Osteocyte (in vitro differentiated cells): ENCODE measurements around the gene HM13. TPM values are rescaled to one million over a fixed set of nuclear protein-coding genes. Genes with fewer than 3 reads are reported as not detected.

Experiments
- DNase-seq: peaks from one replicate; pipeline ENCODE4 v3.0.0; 2021; ENCODE audit warnings: mixed read lengths; ENCODE audit not compliant: unreplicated experiment; ENCODE audit errors: extremely low spot score
- H3K27ac Mint-ChIP-seq: one replicate; pipeline ENCODE4 v1.8.0; 2021; ENCODE audit warnings: mild to moderate bottlenecking, mixed read lengths; ENCODE audit not compliant: unreplicated experiment
- H3K27me3 Mint-ChIP-seq: one replicate; pipeline ENCODE4 v1.8.0; 2021; ENCODE audit warnings: mixed read lengths; ENCODE audit not compliant: unreplicated experiment
- H3K36me3 Mint-ChIP-seq: one replicate; pipeline ENCODE4 v1.8.0; 2021; ENCODE audit warnings: mixed read lengths; ENCODE audit not compliant: unreplicated experiment
- H3K4me1 Mint-ChIP-seq: one replicate; pipeline ENCODE4 v1.8.0; 2021; ENCODE audit warnings: mixed read lengths; ENCODE audit not compliant: unreplicated experiment
- H3K4me3 Mint-ChIP-seq: one replicate; pipeline ENCODE4 v1.8.0; 2021; ENCODE audit warnings: mild to moderate bottlenecking, moderate library complexity, mixed read lengths; ENCODE audit not compliant: unreplicated experiment
- H3K9me3 Mint-ChIP-seq: one replicate; pipeline ENCODE4 v1.8.0; 2021; ENCODE audit warnings: mixed read lengths; ENCODE audit not compliant: unreplicated experiment
- CTCF ChIP-seq: fragments of 200-600 bp; sonication (generic); IDR thresholded peaks from 2 replicates; pipeline ENCODE4 v1.5.0; 2021; ENCODE audit warnings: antibody characterized with exemption, mild to moderate bottlenecking, moderate library complexity
- total RNA-seq: library from RNA; stranded (reverse); gene quantifications from 2 replicates; pipeline ENCODE4 v1.2.1, GENCODE V29; 2021

The HM13 gene
- total RNA-seq, 1 donor from 2014 or later: 173 TPM

GRCh38 chr20:31508517-31509244, 5.6 kb upstream of the HM13 start:
- no peaks in the 10 kb centered on the region for H3K4me1 Mint-ChIP-seq
- no peaks in the 10 kb centered on the region for H3K36me3 Mint-ChIP-seq
- no peak overlapping the region for H3K27ac Mint-ChIP-seq
- no peak overlapping the region for H3K4me3 Mint-ChIP-seq
- H3K9me3 Mint-ChIP-seq: no peaks in the 10 kb centered on the region
- peaks cover 24% of the 10 kb centered on the region for H3K27me3 Mint-ChIP-seq
- no peak for DNase-seq
- TF ChIP-seq CTCF: no peak

- no peak for TF ChIP-seq CTCF
- no peaks in the 10 kb centered on the region for H3K27me3 Mint-ChIP-seq
- H3K36me3 Mint-ChIP-seq: no peaks in the 10 kb centered on the region
- peaks cover 2% of the 10 kb centered on the region for H3K4me1 Mint-ChIP-seq
- H3K27ac Mint-ChIP-seq: no peak overlapping the region
- no peak for DNase-seq
- no peaks in the 10 kb centered on the region for H3K9me3 Mint-ChIP-seq
- H3K4me3 Mint-ChIP-seq: no peak overlapping the region
These were observed 981 bp downstream of the HM13 start for GRCh38 chr20:31515072-31515774.

- DNase-seq: no peak
- Mint-ChIP-seq H3K27me3 (no peaks in the 10 kb centered on the region), H3K27ac (no peak overlapping the region), H3K9me3 (no peaks in the 10 kb centered on the region), H3K4me3 (no peak overlapping the region), H3K36me3 (peaks cover 2% of the 10 kb centered on the region), H3K4me1 (peaks cover 5% of the 10 kb centered on the region)
- TF ChIP-seq CTCF: no peak
These were observed 1.5 kb downstream of the HM13 start for GRCh38 chr20:31515775-31516107.

- TF ChIP-seq CTCF: no peak
- Mint-ChIP-seq H3K27ac (no peak overlapping the region), H3K27me3 (no peaks in the 10 kb centered on the region), H3K9me3 (no peaks in the 10 kb centered on the region), H3K36me3 (peaks cover 2% of the 10 kb centered on the region), H3K4me1 (peaks cover 5% of the 10 kb centered on the region), H3K4me3 (no peak overlapping the region)
- DNase-seq: no peak
These were observed 1.9 kb downstream of the HM13 start for GRCh38 chr20:31516166-31516565.

- H3K36me3 Mint-ChIP-seq: peaks cover 2% of the 10 kb centered on the region
- DNase-seq: no peak
- H3K27me3 Mint-ChIP-seq: no peaks in the 10 kb centered on the region
- peaks cover 5% of the 10 kb centered on the region for H3K4me1 Mint-ChIP-seq
- TF ChIP-seq CTCF: no peak
- H3K4me3 Mint-ChIP-seq: no peak overlapping the region
- no peaks in the 10 kb centered on the region for H3K9me3 Mint-ChIP-seq
- no peak overlapping the region for H3K27ac Mint-ChIP-seq
These were observed 2.4 kb downstream of the HM13 start for GRCh38 chr20:31516651-31517050.
